OCI-M2 (cell line): ENCODE data around the gene PNKP.
"Not testable (repeated sequence)": the region's sequence is repeated elsewhere in the genome, so short reads cannot be mapped to it uniquely, and the experiment has no call there.

Source experiments
- DNase-seq: peaks from one replicate; lab custom pipeline; 2025; ENCODE audit not compliant: unreplicated experiment; lab: John Stamatoyannopoulos, UW

PNKP gene

DNA sequence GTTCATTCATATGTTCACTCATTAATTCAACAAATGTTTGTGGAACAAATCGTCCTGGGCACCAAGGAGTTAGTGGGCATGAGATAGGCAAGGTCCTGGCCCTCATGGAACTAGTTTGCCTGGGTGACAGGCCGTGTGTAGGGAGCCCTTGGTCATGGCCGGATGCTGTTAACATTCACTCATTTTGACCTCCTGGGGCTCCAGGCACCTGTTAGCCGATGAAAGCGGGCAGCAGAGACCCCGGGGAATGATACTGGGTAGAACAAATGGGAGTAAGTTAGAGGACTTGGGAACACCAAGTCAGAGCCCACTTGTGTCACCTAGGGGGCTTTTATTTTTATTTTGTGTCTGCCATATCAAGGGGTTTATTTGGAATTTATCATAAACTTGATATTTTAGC lies 42.7 kb downstream of the PNKP start:
- no peak for DNase-seq

- DNase-seq = no peak
Measured at GRCh38 chr19:49823472-49823871, 43.9 kb downstream of the PNKP start.

- peak; percentile 71 for DNase-seq
Measured at GRCh38 chr19:49820125-49820524, 47.3 kb downstream of the PNKP start.

DNA sequence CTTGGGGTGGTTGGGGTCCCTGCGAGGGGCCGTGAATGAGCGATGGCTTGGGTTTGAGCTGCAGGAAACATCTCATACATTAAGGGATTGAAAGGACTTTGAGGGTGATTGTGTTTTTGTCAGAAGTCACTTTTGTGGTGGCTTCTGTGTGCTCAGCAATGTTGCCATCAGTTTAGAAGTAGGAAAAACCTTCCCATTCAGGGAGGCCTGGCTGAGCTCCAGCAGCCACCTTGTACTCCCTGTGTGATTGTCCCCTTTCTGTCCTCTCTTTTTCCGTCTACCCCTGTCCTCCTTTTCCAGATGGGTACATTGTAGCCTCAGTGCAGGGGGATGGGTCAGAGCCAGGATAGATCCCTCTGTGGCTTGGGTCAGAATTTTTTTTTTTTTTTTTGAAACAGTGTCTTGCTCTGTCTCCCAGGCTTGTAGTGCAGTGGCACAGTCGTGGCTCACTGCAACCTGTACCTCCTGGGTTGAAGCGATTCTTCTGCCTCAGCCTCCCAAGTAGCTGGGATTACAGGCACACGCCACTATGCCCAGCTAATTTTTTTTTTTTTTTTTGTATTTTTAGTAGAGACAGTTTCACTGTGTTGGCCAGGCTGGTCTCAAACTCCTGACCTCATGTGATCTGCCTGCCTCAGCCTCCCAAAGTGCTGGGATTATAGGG lies 47.8 kb downstream of the PNKP start:
- not testable (repeated sequence) for DNase-seq

DNA sequence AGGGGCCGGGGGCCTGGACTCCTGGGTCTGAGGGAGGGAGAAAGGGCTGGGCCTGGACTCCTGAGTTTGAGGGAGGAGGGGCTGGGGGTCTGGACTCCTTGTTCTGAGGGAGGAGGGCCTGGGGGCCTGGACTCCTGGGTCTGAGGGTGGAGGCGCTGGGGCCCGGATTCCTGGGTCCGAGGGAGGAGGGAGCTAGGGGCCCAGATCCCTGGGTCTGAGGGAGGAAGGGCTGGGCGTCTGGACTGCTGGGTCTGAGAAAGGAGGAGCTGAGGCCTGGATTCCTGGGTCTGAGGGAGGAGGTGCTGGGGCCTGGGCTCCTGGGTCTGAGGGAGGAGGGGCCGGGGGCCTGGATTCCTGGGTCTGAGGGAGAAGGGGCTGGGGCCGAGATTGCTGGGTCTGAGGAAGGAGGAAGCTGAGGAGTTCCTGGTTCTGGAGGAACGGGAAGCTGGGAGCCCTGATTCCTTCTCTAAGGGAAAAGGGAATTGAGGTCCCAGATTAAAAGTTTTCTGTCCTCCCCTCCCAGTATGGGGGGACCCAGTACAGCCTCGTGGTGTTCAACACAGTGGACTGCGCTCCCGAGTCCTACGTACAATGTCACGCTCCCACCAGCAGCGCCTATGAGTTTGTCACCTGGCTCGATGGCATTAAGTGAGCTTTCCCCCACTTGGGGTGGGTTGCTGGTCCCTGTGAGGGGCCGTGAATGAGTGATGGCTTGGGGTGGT lies 48.6 kb downstream of the PNKP start:
- DNase-seq = no peak

DNA sequence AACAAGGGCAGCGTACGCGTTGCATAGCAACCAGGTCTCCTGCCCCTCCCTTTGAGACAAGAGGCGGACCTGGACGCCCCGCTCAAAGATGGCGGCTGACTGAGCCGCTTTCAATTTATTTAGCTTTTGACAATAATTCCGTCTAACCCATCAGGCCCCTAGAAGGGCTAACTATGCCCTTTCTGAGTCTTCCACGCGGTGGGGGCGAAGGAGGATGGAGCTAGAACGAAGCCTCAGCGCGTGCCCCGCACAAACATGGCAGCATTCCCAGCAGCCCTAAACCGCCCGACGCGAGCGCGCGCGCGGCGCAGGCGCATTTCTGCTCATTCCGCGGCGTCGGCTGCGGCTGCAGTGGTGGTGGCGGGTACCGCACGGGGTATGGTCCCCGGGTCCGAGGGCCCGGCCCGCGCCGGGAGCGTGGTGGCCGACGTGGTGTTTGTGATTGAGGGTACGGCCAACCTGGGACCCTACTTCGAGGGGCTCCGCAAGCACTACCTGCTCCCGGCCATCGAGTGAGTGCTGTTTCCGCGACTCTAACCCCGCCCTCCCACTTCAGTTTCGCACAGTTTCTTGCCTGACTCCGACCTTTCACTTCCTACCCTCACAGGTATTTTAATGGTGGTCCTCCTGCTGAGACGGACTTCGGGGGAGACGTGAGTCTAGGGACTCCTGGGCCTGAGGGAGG lies 49.3 kb downstream of the PNKP start, which contains the start of gene MED25:
Gene MED25, plus strand, starts transcription at position 326 of the 685 bp plus-strand sequence. Its CDS starts 53 bp downstream, at position 379.
- peak; percentile 96 for DNase-seq

- no peak for DNase-seq
Measured at GRCh38 chr19:49816590-49816989, 50.8 kb downstream of the PNKP start.

DNA sequence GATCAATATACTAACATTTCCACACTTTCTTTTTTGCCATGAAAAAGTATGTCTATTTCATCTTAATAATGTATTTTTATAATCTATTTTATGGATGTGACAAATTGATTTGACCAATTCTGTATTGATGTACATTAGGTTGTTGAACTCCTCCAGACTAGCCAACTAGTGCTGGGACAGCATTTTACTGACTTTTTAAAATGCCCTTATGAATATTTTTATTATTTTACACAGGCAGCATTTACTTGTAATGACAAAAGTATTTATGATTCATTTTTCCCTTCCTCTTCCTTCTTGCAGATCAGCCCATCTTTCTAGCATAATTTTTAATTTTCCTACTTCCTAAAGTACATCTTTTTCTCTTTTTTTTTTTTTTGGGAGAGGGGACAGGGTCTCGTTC lies 53.4 kb downstream of the PNKP start:
- no peak for DNase-seq

GRCh38 chr19:49812997-49813861 lies 54.1 kb downstream of the PNKP start, which contains the start of gene FUZ:
FUZ (minus strand) TSS chr19:49813292; CDS start chr19:49813106, 186 bp downstream.
- DNase-seq = peak; percentile 98

DNA sequence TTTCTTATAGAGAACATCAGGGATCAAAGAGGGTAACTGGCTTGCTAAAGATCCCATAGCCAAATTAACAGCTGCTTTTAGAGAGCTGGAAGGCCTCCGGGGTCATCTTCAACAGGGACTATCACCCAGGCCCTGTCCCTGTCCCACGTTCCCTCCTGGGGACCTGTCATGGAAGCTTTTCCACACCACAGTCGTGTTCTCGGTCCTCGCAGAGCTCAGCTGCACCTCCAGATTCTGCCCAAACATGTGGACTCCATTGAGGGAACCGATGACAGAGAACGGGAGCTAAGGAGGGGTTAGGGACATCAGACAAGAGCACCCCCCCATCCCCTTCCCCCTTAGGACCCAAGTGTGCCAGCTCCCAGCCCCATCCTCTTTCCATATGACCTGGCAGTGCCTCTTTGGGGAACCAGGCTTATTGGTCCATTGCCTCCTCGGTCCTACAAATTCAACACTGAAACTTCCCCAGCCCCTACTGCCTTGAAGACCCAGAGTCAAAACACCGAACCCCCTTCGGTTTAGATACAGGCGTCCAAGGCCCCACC lies 54.9 kb downstream of the PNKP start:
- DNase-seq = no peak

- no peak for DNase-seq
Measured at GRCh38 chr19:49811328-49811727, 56.0 kb downstream of the PNKP start.
